GM23338 (cell line): ENCODE measurements around the gene KCNT1. TPM values are rescaled to one million over a fixed set of nuclear protein-coding genes. Genes with fewer than 3 reads are reported as not detected.

Experiments
- ATAC-seq: fragments of 200-7000 bp; cut with Tn5 transposase; 3 replicates; pipeline ENCODE4 v1.9.1; 2020
- DNase-seq: peaks from one replicate; pipeline ENCODE4 v3.0.0-alpha.2; 2015; ENCODE audit warnings: low spot score
- H2AFZ ChIP-seq: fragments of 200-600 bp; sonication (generic); 2 replicates; pipeline ENCODE4 v1.8.0; 2016; ENCODE audit warnings: antibody characterized with exemption, mild to moderate bottlenecking, moderate library complexity
- H3F3A ChIP-seq: fragments of 200-600 bp; sonication (generic); replicated peaks from 2 replicates; pipeline ENCODE4 v1.8.0; 2017; ENCODE audit warnings: antibody characterized with exemption, mixed run types, low read depth
- H3K27ac ChIP-seq: fragments of 200-600 bp; sonication (generic); 2 replicates; pipeline ENCODE4 v1.6.1; 2016; ENCODE audit warnings: low read depth
- H3K27me3 ChIP-seq: fragments of 200-600 bp; sonication (generic); 2 replicates; pipeline ENCODE4 v1.8.0; 2016; ENCODE audit warnings: mild to moderate bottlenecking, mixed run types, moderate library complexity; ENCODE audit not compliant: insufficient read depth
- H3K36me3 ChIP-seq: fragments of 200-600 bp; sonication (generic); 2 replicates; pipeline ENCODE4 v1.8.0; 2016; ENCODE audit warnings: mild to moderate bottlenecking; ENCODE audit not compliant: insufficient read depth
- H3K4me1 ChIP-seq: fragments of 200-600 bp; sonication (generic); 2 replicates; pipeline ENCODE4 v1.8.0; 2016; ENCODE audit warnings: mild to moderate bottlenecking, moderate library complexity; ENCODE audit not compliant: insufficient read depth
- H3K4me2 ChIP-seq: fragments of 200-600 bp; sonication (generic); 2 replicates; pipeline ENCODE4 v1.7.1; 2017; ENCODE audit warnings: mixed run types
- H3K4me3 ChIP-seq: fragments of 200-600 bp; sonication (generic); 2 replicates; pipeline ENCODE4 v1.6.1; 2016; ENCODE audit warnings: mixed run types
- H3K79me2 ChIP-seq: fragments of 200-600 bp; sonication (generic); replicated peaks from 2 replicates; pipeline ENCODE4 v1.8.0; 2017; ENCODE audit warnings: mild to moderate bottlenecking; ENCODE audit not compliant: insufficient read depth
- H3K9me2 ChIP-seq: fragments of 200-600 bp; sonication (generic); 2 replicates; pipeline ENCODE4 v1.8.0; 2017; ENCODE audit not compliant: insufficient read depth
- H4K20me1 ChIP-seq: fragments of 200-600 bp; sonication (generic); replicated peaks from 2 replicates; pipeline ENCODE4 v1.8.0; 2017; ENCODE audit warnings: mild to moderate bottlenecking; ENCODE audit not compliant: insufficient read depth
- H3K27ac Mint-ChIP-seq: 2 replicates; pipeline ENCODE4 v1.8.0; 2020; ENCODE audit warnings: inconsistent platforms, mild to moderate bottlenecking, moderate library complexity, mixed read lengths
- H3K27me3 Mint-ChIP-seq: 3 replicates; pipeline ENCODE4 v1.8.0; 2022; ENCODE audit warnings: low read depth, mild to moderate bottlenecking, moderate library complexity, mixed read lengths, inconsistent platforms; ENCODE audit not compliant: insufficient read depth, poor library complexity
- H3K36me3 Mint-ChIP-seq: 3 replicates; pipeline ENCODE4 v1.8.0; 2021; ENCODE audit warnings: low read depth, mild to moderate bottlenecking, inconsistent platforms, moderate library complexity, mixed read lengths
- H3K4me1 Mint-ChIP-seq: 3 replicates; pipeline ENCODE4 v1.8.0; 2020; ENCODE audit warnings: mild to moderate bottlenecking, inconsistent platforms, mixed read lengths
- H3K4me3 Mint-ChIP-seq: 3 replicates; pipeline ENCODE4 v1.8.0; 2021; ENCODE audit warnings: moderate library complexity, mild to moderate bottlenecking, inconsistent platforms, mixed read lengths
- H3K9me3 Mint-ChIP-seq: 3 replicates; pipeline ENCODE4 v1.8.0; 2020; ENCODE audit warnings: moderate library complexity, mild to moderate bottlenecking, inconsistent platforms, mixed read lengths
- CREB1 ChIP-seq: fragments of 250-450 bp; sonication (Bioruptor Pico); IDR thresholded peaks from 2 replicates; pipeline ENCODE4 v1.5.0; 2020; ENCODE audit warnings: low read depth, mild to moderate bottlenecking, moderate library complexity
- CTCF ChIP-seq, 2 experiments: fragments of 200-600 bp in 1 of 2; sonication (generic) in 1 of 2; conservative IDR thresholded peaks; 2 replicates each; pipeline versions ENCODE4 v1.5.1 to v1.6.1; 2016 to 2017; ENCODE audit warnings: antibody characterized with exemption in 2 of 2, low read depth in 2 of 2, mild to moderate bottlenecking in 2 of 2, moderate library complexity in 1 of 2
- ETS1 ChIP-seq: IDR thresholded peaks from 2 replicates; pipeline ENCODE4 v1.6.1; 2016; ENCODE audit warnings: antibody characterized with exemption
- EZH2 ChIP-seq: fragments of 200-600 bp; sonication (generic); IDR thresholded peaks from one replicate; pipeline ENCODE4 v1.8.0; 2017; ENCODE audit warnings: antibody characterized with exemption, mild to moderate bottlenecking, low read depth; ENCODE audit not compliant: unreplicated experiment
- EZH2phosphoT487 ChIP-seq: fragments of 200-600 bp; sonication (generic); IDR thresholded peaks from one replicate; pipeline ENCODE4 v1.8.1; 2018; ENCODE audit warnings: antibody characterized with exemption; ENCODE audit not compliant: unreplicated experiment
- JUNB ChIP-seq: IDR thresholded peaks from one replicate; pipeline ENCODE4 v1.6.1; 2016; ENCODE audit warnings: antibody characterized with exemption; ENCODE audit not compliant: unreplicated experiment
- REST ChIP-seq: IDR thresholded peaks from one replicate; pipeline ENCODE4 v1.6.1; 2018; ENCODE audit warnings: antibody characterized with exemption; ENCODE audit not compliant: unreplicated experiment
- ZNF331 ChIP-seq: fragments of 250-450 bp; sonication (Bioruptor Pico); IDR thresholded peaks from 2 replicates; pipeline ENCODE4 v1.5.0; 2020; ENCODE audit warnings: low read depth, mild to moderate bottlenecking, moderate library complexity
- polyA plus RNA-seq: library from polyadenylated mRNA; unstranded; fragments of >200 nt; fragmentation: Nextera tagmentation; extraction: Ambion mirVana; gene quantifications from 2 replicates; pipeline ENCODE4 v1.2.1, GENCODE V29; 2016
- total RNA-seq: library from RNA; depleted of rRNA; stranded (reverse); fragments of >200 nt; shearing (Covaris generic); gene quantifications from 2 replicates; pipeline ENCODE4 v1.2.3, GENCODE V29; 2014

Gene KCNT1
- total and polyA plus RNA-seq, 2 experiments from 2014 or later: 0.05 to 0.28 TPM

- no peak for DNase-seq
- H4K20me1 ChIP-seq: no peaks in the 10 kb centered on the region
- no peaks in the 10 kb centered on the region for H3K36me3 ChIP-seq
- no peaks in the 10 kb centered on the region for H3K9me3 Mint-ChIP-seq
- H3K27me3 ChIP-seq: 0 out of 2 replicates have a peak, but pooled peaks cover under 1% of the 10 kb centered on the region
- H3K79me2 ChIP-seq: no peaks in the 10 kb centered on the region
- no peak for TF ChIP-seq EZH2phosphoT487
- no peak overlapping the region for H3K27ac Mint-ChIP-seq
- H3K4me2 ChIP-seq: no peak overlapping the region
- no peak overlapping the region for H3K27ac ChIP-seq
- H3K4me1 ChIP-seq: no peaks in the 10 kb centered on the region
- no peaks in the 10 kb centered on the region for H3K9me2 ChIP-seq
- H3K4me3 Mint-ChIP-seq: no peak overlapping the region
- H3K27me3 Mint-ChIP-seq: peaks cover 17% of the 10 kb centered on the region
- no peak overlapping the region for H3K4me3 ChIP-seq
- H3K4me1 Mint-ChIP-seq: peaks cover 3% of the 10 kb centered on the region; the same call in 2 of the 3 replicates
- no peak for ATAC-seq
- H3K36me3 Mint-ChIP-seq: no peaks in the 10 kb centered on the region
- no peak overlapping the region for H2AFZ ChIP-seq
- no peaks in the 10 kb centered on the region for H3F3A ChIP-seq
Observed at GRCh38 chr9:135706288-135706687, 4.3 kb downstream of the KCNT1 start.

GRCh38 chr9:135707252-135708138, 5.5 kb downstream of the KCNT1 start:
- Histone ChIP-seq H3K4me2 (no peak overlapping the region), H4K20me1 (no peaks in the 10 kb centered on the region), H3K4me1 (no peaks in the 10 kb centered on the region), H3K36me3 (no peaks in the 10 kb centered on the region), H3K79me2 (no peaks in the 10 kb centered on the region), H3K4me3 (no peak overlapping the region), H3K27me3 (no peaks in the 10 kb centered on the region), H3F3A (no peaks in the 10 kb centered on the region), H3K27ac (no peak overlapping the region), H2AFZ (no peak overlapping the region), H3K9me2 (no peaks in the 10 kb centered on the region)
- H3K27ac Mint-ChIP-seq: no peak overlapping the region
- H3K4me1 Mint-ChIP-seq: peaks cover 3% of the 10 kb centered on the region; the same call in 2 of the 3 replicates
- H3K4me3 Mint-ChIP-seq: no peak overlapping the region
- no peak for DNase-seq
- H3K9me3 Mint-ChIP-seq: no peaks in the 10 kb centered on the region
- peaks cover 17% of the 10 kb centered on the region for H3K27me3 Mint-ChIP-seq
- TF ChIP-seq EZH2: no peak
- TF ChIP-seq CREB1 (CRISPR knock-in tag): no peak
- TF ChIP-seq ZNF331 (CRISPR knock-in tag): no peak
- no peaks in the 10 kb centered on the region for H3K36me3 Mint-ChIP-seq
- ATAC-seq: no peak

- H3K4me1 Mint-ChIP-seq: peaks cover 3% of the 10 kb centered on the region; the same call in 2 of the 3 replicates
- H3K4me3 ChIP-seq: no peak overlapping the region
- no peak overlapping the region for H3K27ac ChIP-seq
- no peak overlapping the region for H3K4me3 Mint-ChIP-seq
- H3K4me2 ChIP-seq: no peak overlapping the region
- H3K36me3 ChIP-seq: no peaks in the 10 kb centered on the region
- no peak overlapping the region for H2AFZ ChIP-seq
- H3K4me1 ChIP-seq: no peaks in the 10 kb centered on the region
- no peaks in the 10 kb centered on the region for H3F3A ChIP-seq
- ATAC-seq (no peak), DNase-seq (no peak)
- no peak overlapping the region for H3K27ac Mint-ChIP-seq
- H3K36me3 Mint-ChIP-seq: no peaks in the 10 kb centered on the region
- no peaks in the 10 kb centered on the region for H3K79me2 ChIP-seq
- H3K27me3 ChIP-seq: no peaks in the 10 kb centered on the region
- no peaks in the 10 kb centered on the region for H3K9me3 Mint-ChIP-seq
- peaks cover 13% of the 10 kb centered on the region for H3K27me3 Mint-ChIP-seq
- no peaks in the 10 kb centered on the region for H3K9me2 ChIP-seq
- no peaks in the 10 kb centered on the region for H4K20me1 ChIP-seq
- no peak for TF ChIP-seq EZH2phosphoT487
- no peak for TF ChIP-seq ETS1
- TF ChIP-seq ZNF331 (CRISPR knock-in tag): no peak
- TF ChIP-seq CTCF (conservative IDR thresholded peaks at IDR 0.05; ENCODE audit: low read depth in 2 of 2): no peak
- no peak for TF ChIP-seq JUNB
- TF ChIP-seq REST: no peak
Observed at GRCh38 chr9:135708164-135708563, 6.2 kb downstream of the KCNT1 start.
